ENCODE measurements around the gene PBX3.

GRCh38 chr9:125766468-125767221, 19.5 kb downstream of the PBX3 start:
- no peak for TF ChIP-seq EZH2phosphoT487 (IDR thresholded peaks at IDR 0.05; ENCODE audit: insufficient read depth, low read depth)
- no peak for TF ChIP-seq EZH2 (IDR thresholded peaks at IDR 0.05; ENCODE audit: insufficient read depth, poor library complexity, severe bottlenecking)
